GM12878 (cell line): ENCODE measurements around the gene EPHA5.

Experiments used
- BHLHE40 ChIP-seq, 2 experiments: fragments of 450-650 bp in 1 of 2; IDR thresholded peaks; 2 replicates each; pipeline ENCODE4 v1.6.1; 2011 to 2017; ENCODE audit warnings: low read depth in 2 of 2, borderline replicate concordance in 1 of 2, improper control_type of control experiment in 1 of 2, low read length in 1 of 2, mild to moderate bottlenecking in 1 of 2
- JUNB ChIP-seq: IDR thresholded peaks from 2 replicates; pipeline ENCODE4 v1.6.1; 2016; ENCODE audit warnings: antibody characterized with exemption, mild to moderate bottlenecking
- SMC3 ChIP-seq: IDR thresholded peaks from 2 replicates; pipeline ENCODE4 v1.6.1; 2011; ENCODE audit warnings: low read length, improper control_type of control experiment, borderline replicate concordance
- TAF1 ChIP-seq: IDR thresholded peaks from 2 replicates; pipeline ENCODE4 v1.6.1; 2011; ENCODE audit warnings: mild to moderate bottlenecking, low read depth, low read length, borderline replicate concordance
- TF ChIP-seq, protein P1 (sequence below), 3 experiments: IDR thresholded peaks in 2 of 3; conservative IDR thresholded peaks in 1 of 3; 2 replicates each; pipeline ENCODE4 v1.5.1; 2011; ENCODE audit warnings: low read depth in 3 of 3, low read length in 3 of 3, mild to moderate bottlenecking in 3 of 3, control low read depth in 2 of 3, moderate library complexity in 2 of 3, inconsistent platforms in 1 of 3, mixed read lengths in 1 of 3; ENCODE audit not compliant: control insufficient read depth in 2 of 3, insufficient read depth in 1 of 3; ENCODE audit errors: extremely low read depth in 1 of 3
- TF ChIP-seq, protein P2 (sequence below): IDR thresholded peaks from 2 replicates; pipeline ENCODE4 v1.6.1; 2012; ENCODE audit warnings: low read depth, low read length, improper control_type of control experiment

DNA sequence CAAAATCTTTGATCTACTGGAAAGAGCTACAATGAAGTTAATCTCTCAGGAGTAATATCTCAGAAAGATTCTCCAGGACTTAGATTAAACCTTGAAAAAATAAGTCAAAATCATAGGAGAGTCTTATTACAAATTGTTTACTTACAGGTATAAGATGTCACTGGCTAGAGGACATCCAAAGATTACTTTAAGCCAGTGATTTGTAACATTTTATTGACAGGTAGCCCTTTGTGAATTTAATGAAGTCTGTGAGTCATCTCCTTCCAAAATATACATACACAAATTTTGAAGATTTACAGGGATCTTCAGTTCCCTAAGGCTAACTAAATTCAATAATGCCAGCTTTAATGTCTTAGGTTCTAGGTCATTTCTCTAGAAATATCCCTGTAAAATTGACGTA is 359.7 kb downstream of the EPHA5 start:
- TF ChIP-seq, protein P1, sequence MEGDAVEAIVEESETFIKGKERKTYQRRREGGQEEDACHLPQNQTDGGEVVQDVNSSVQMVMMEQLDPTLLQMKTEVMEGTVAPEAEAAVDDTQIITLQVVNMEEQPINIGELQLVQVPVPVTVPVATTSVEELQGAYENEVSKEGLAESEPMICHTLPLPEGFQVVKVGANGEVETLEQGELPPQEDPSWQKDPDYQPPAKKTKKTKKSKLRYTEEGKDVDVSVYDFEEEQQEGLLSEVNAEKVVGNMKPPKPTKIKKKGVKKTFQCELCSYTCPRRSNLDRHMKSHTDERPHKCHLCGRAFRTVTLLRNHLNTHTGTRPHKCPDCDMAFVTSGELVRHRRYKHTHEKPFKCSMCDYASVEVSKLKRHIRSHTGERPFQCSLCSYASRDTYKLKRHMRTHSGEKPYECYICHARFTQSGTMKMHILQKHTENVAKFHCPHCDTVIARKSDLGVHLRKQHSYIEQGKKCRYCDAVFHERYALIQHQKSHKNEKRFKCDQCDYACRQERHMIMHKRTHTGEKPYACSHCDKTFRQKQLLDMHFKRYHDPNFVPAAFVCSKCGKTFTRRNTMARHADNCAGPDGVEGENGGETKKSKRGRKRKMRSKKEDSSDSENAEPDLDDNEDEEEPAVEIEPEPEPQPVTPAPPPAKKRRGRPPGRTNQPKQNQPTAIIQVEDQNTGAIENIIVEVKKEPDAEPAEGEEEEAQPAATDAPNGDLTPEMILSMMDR (IDR thresholded peaks at IDR 0.05 in 2 of 3, conservative IDR thresholded peaks at IDR 0.05 in 1 of 3; ENCODE audit: control insufficient read depth in 2 of 3, extremely low read depth in 1 of 3, insufficient read depth in 1 of 3, low read depth in 3 of 3, low read length in 3 of 3): no peak
- no peak for TF ChIP-seq JUNB
- TF ChIP-seq BHLHE40 (IDR thresholded peaks at IDR 0.05; ENCODE audit: borderline replicate concordance in 1 of 2, low read depth in 2 of 2, low read length in 1 of 2): no peak
- TF ChIP-seq SMC3: no peak
- no peak for TF ChIP-seq TAF1
- TF ChIP-seq, protein P2, sequence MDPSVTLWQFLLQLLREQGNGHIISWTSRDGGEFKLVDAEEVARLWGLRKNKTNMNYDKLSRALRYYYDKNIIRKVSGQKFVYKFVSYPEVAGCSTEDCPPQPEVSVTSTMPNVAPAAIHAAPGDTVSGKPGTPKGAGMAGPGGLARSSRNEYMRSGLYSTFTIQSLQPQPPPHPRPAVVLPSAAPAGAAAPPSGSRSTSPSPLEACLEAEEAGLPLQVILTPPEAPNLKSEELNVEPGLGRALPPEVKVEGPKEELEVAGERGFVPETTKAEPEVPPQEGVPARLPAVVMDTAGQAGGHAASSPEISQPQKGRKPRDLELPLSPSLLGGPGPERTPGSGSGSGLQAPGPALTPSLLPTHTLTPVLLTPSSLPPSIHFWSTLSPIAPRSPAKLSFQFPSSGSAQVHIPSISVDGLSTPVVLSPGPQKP: no peak
